ENCODE data around the gene GPR35.
"Not testable (repeated sequence)": the region's sequence is repeated elsewhere in the genome, so short reads cannot be mapped to it uniquely, and the experiment has no call there.

Gene GPR35

GRCh38 chr2:240603846-240604245 is 21.4 kb upstream of the GPR35 start:
- DNase-seq: no peak

- no peak for DNase-seq
These were observed 20.9 kb upstream of the GPR35 start for GRCh38 chr2:240604291-240604938.

GRCh38 chr2:240604939-240605716 is 20.2 kb upstream of the GPR35 start:
- no peak for DNase-seq

- no peak for DNase-seq
These were observed 19.2 kb upstream of the GPR35 start for GRCh38 chr2:240605867-240606743.

- DNase-seq: no peak
These were observed 13.6 kb upstream of the GPR35 start for GRCh38 chr2:240611601-240612210.

GRCh38 chr2:240613781-240614180 is 11.5 kb upstream of the GPR35 start:
- no peak for DNase-seq

- no peak for DNase-seq
These were observed 10.9 kb upstream of the GPR35 start for GRCh38 chr2:240614391-240614790.

GRCh38 chr2:240615396-240615795 is 9.9 kb upstream of the GPR35 start:
- no peak for DNase-seq

GRCh38 chr2:240615820-240616547 is 9.3 kb upstream of the GPR35 start:
- DNase-seq: no peak

GRCh38 chr2:240616860-240617666 is 8.2 kb upstream of the GPR35 start:
- DNase-seq: not testable (repeated sequence)

GRCh38 chr2:240618776-240619175 is 6.5 kb upstream of the GPR35 start:
- DNase-seq: no peak

- DNase-seq: no peak
These were observed 5.7 kb upstream of the GPR35 start for GRCh38 chr2:240619506-240620148.

GRCh38 chr2:240620149-240620731 is 5.0 kb upstream of the GPR35 start:
- no peak for DNase-seq

GRCh38 chr2:240620859-240621258 is 4.4 kb upstream of the GPR35 start:
- no peak for DNase-seq

- DNase-seq: no peak
These were observed 3.2 kb upstream of the GPR35 start for GRCh38 chr2:240622060-240622411.

GRCh38 chr2:240622531-240623235 is 2.6 kb upstream of the GPR35 start:
- no peak for DNase-seq

- DNase-seq: no peak
These were observed 1.7 kb upstream of the GPR35 start for GRCh38 chr2:240623531-240624010.

- no peak for DNase-seq
These were observed 1.0 kb upstream of the GPR35 start for GRCh38 chr2:240624011-240624949.

All from NCI-H1048 (cell line).